Fibroblast of skin of left biceps (primary cell): Measurements from ENCODE around the gene NUDT13.

Source experiments
- DNase-seq, 2 experiments: peaks; one replicate each; pipeline ENCODE4 v3.0.0-alpha.2; 2013; ENCODE audit warnings: low read depth in 2 of 2

The NUDT13 gene

DNA sequence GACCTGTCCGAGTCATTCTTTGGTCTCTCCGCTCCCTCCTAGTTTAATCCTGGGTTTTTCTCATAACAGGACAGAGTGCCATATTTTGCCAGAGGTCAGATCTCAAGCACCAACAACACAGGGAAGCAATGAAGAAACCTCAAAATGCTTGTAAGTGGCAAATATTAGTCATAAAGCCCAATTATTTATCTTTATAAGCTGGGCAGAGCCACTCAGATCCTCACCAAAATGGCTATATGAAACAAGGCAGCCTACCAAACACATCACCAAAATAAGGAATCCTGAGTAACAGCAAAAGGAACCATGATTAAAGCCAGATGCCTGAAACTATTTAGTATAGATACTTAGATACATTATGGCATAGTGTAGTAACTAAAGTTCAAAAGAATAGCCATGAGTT, 52.8 kb downstream of the NUDT13 start:
- DNase-seq: no peak

DNA sequence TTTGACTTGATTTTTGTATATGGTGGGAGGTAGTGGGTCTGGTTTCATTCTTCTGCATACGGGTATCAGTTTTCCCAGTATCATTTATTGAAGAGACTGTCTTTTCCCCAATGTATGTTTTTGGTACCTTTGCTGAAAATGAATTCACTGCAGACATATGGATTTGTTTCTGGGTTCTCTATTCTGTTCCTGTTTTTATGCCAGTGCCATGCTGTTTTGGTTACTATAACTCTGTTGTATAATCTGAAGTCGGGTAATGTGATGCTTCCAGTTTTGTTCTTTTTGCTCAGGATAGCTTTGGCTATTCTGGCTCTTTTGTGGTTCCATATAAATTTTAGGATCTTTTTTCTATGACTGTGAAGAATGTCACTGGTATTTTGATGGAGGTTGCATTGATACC, 56.7 kb downstream of the NUDT13 start:
- no peak for DNase-seq

DNA sequence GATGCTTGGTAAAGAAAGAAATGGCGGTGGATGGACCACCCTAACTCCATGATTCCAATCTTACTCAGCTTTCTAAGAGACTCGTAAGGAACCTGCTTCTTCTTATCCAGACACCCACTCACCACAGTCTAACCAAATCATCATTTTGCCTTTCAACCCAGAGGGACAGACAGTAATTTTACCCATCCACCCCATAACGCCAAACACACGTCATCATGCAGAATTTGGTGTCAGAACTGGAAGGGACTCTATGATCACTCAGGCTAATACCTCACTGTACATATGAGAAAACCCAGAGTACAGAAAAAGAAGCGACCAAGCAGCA, 57.2 kb downstream of the NUDT13 start:
- no peak for DNase-seq

DNA sequence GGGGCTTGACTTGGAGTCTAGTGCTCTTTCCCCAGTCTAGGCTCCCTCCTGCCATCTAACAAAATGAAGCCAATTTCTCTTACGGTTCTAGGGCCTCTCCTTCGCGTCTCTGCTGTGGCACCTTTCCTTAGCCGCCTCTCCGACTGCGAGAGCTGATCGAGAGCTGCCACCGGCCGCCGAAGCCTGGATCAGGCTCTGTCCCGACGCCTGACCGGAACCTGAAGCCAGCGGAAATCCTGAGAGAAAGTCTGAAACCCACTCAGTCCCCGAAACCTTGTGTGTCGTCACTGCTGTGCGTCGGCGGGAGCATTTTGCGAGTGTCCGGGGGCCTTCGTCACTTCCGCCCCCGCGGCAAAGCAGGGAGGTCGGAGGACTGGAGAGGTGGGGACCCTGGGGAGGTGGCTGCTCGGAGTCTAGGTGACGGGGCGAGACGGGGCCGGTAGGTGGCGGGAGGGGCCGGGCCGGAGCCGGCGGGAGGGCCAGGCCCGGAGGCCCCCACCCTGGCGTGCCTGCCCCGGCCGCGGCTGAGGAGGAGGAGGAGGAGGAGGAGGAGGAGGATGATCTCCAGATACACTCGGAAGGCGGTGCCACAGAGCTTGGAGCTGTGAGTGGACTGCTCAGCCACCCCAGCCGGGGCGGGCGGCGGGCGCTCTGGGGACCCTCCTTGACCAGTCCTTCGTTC, 57.7 kb downstream of the NUDT13 start, which contains the start of the genes ECD and FAM149B1:
Gene ECD, minus strand, starts transcription at position 226 of the 682 bp plus-strand sequence. CDS start 4,071 bp downstream, outside the sequence.
Gene FAM149B1, plus strand, starts transcription at position 337 of the 682 bp plus-strand sequence. Its CDS starts 221 bp downstream, at position 558.
- DNase-seq: peak; percentile 73

DNA sequence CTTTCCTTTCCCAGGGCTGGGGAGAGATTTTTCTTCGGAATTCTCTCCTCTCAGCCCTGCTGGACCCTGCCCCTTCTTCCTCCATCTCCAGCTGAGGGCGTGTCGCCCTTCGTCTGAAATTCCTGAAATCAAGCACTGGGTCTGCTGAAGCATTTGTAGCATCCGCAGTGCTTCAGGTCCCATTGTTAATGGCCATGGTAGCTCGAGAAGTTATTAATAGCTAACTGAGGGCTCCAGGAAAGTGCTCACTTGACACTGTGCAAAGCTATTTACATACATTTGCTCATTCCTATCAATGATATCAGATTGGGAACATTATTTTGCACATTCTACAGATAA, 58.2 kb downstream of the NUDT13 start:
- DNase-seq: no peak

DNA sequence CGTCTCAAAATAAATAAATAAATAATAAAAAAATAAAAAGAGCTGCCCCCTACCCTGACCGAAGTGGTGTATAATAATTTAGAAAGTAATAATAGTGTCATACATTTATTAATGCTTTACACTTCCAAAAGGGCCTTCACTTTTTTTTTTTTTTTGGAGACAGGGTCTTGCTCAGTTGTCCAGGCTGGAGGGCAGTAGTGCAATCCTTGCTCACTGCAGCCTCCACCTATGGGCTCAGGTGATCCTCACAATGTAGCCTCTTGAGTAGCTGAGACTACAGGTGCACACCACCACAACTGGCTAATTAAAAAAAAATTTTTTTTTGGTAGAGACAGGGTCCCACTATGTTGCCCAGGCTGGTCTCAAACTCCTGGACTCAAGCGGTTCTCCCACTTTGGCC, 59.1 kb downstream of the NUDT13 start:
- no peak for DNase-seq

DNA sequence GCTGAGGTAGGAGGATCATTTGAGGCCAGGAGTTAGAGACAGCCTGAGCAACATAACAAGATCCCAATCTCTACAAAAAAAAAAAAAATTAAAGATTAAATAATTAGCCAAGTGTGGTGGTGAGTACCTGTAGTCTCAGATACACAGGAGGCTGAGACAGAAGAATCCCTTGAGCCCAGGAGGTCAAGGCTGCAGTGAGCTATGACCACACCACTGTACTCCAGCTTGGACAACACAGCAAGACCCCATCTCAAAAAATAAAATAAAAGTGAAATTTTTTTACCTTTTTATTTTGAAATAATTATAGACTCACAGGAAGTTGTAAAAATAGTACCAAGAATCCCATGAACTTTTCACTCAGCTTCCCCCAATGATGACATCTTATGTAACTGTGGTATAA, 62.6 kb downstream of the NUDT13 start:
- no peak for DNase-seq

DNA sequence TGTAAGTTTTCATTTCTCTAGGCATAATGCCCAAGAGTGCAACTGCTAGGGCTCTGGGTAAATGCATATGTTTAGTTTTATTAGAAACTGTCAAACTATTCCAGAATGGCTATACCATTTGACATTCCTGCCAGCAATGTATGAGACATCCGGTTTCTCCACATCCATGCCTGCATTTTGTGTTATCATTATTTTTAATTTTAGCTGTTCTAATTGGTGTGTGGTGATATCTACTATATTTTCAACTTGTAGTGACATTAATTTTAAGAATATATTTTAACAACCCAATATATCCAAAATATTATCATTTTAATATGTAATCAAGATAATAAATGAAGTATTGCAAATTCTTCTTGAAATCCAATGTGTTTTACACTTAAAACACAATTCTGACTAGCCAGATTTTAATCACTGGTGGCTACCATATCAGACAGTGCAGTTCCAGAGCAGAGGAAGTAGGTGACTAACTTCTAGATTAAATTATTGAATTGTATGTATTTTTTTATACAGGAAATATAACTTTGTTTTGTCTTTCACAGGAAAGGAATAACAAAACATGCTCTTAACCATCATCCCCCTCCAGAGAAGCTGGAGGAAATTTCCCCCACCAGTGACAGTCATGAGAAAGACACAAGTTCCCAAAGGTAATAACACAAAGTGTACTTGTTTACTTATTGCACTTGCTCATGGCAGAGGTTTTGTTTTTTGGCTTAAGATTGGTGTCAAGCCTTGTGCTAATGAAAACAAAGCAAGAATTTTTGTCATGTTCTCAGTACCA, 64.1 kb downstream of the NUDT13 start:
- DNase-seq: no peak
